Sigmoid colon (tissue), 7 donors: ENCODE data around the gene CCNY. TPM values are rescaled to one million over a fixed set of nuclear protein-coding genes. Genes with fewer than 3 reads are reported as not detected.

ENCODE experiments used
- DNase-seq: peaks from one replicate; pipeline ENCODE4 v3.0.0-alpha.2; 2019
- H3K27ac ChIP-seq, 4 donors: fragments of 200-600 bp; sonication (generic); one replicate each; pipeline ENCODE4 v1.5.1; 2016 to 2019; ENCODE audit warnings: mild to moderate bottlenecking in 1 of 4
- H3K27me3 ChIP-seq, 3 donors: fragments of 200-600 bp; sonication (generic); one replicate each; pipeline ENCODE4 v1.5.1; 2019; ENCODE audit warnings: mild to moderate bottlenecking in 1 of 3
- H3K36me3 ChIP-seq, 4 donors: fragments of 200-600 bp; sonication (generic); one replicate each; pipeline ENCODE4 v1.5.1; 2016 to 2019
- H3K4me1 ChIP-seq, 4 donors: fragments of 200-600 bp; sonication (generic); one replicate each; pipeline ENCODE4 v1.5.1; 2017 to 2019
- H3K4me3 ChIP-seq, 4 donors: fragments of 200-600 bp; sonication (generic); one replicate each; pipeline ENCODE4 v1.5.1; 2017 to 2019; ENCODE audit warnings: mild to moderate bottlenecking in 2 of 4, moderate library complexity in 1 of 4
- H3K9me3 ChIP-seq, 4 donors: fragments of 200-600 bp in 3 of 4; sonication (generic) in 3 of 4; one replicate each; pipeline versions ENCODE4 v1.5.1 to v1.6.1; 2013 to 2019
- CTCF ChIP-seq, 4 experiments: fragments of 450-650 bp in 3 of 4; fragments of 200-600 bp in 1 of 4; IDR thresholded peaks; one replicate each; pipeline ENCODE4 v1.5.1; 2016 to 2019; ENCODE audit warnings: antibody characterized with exemption in 4 of 4, mild to moderate bottlenecking in 3 of 4, moderate library complexity in 2 of 4
- EP300 ChIP-seq, 4 donors: sonication (generic); formaldehyde crosslinking; IDR thresholded peaks; one replicate each; pipeline ENCODE4 v1.6.1; 2017; ENCODE audit warnings: antibody characterized with exemption in 4 of 4
- POLR2A ChIP-seq, 2 donors: fragments of 450-650 bp; IDR thresholded peaks; one replicate each; pipeline ENCODE4 v1.6.1; 2016; ENCODE audit warnings: antibody characterized with exemption in 2 of 2, mild to moderate bottlenecking in 2 of 2, moderate library complexity in 2 of 2
- POLR2AphosphoS5 ChIP-seq, 4 donors: sonication (generic); formaldehyde crosslinking; IDR thresholded peaks; one replicate each; pipeline ENCODE4 v1.6.1; 2017; ENCODE audit warnings: antibody characterized with exemption in 4 of 4
- WGBS, 2 donors: extraction: QIAGEN DNeasy Blood & Tissue Kit; methylation state at CpG; one replicate each; pipeline ENCODE4 v1.1.7; 2013; 5-methylcytosine and 5-hydroxymethylcytosine counted together
- intact Hi-C: fragments of 100-400 bp; cut with DNase I; formaldehyde crosslinking; loops from one replicate; pipeline ENCODE4 v1.15.1; 2023
- polyA plus RNA-seq, 3 donors: library from polyadenylated mRNA; stranded (reverse); fragments of 200-250 nt; gene quantifications; one replicate each; pipeline ENCODE4 v1.2.3, GENCODE V29; 2013
- total RNA-seq, 4 donors: library from RNA; depleted of rRNA; stranded (reverse); fragments of >200 nt; gene quantifications; one replicate each; pipeline ENCODE4 v1.1.0, GENCODE V29; 2016
- donor health status: healthy with polysubstance abuse.
- donor health status: Bipolar disorder and iron deficiency.
- donor health status: healthy.

Gene CCNY
- total and polyA plus RNA-seq, 7 donors = 24.0 to 45.7 (median 35.7) TPM

GRCh38 chr10:35316218-35316967 is 19.9 kb upstream of the CCNY start:
- no peak overlapping the region for H3K27ac ChIP-seq
- no peaks in the 10 kb centered on the region for H3K9me3 ChIP-seq
- 66 to 89% methylated on average over 4 of the region's 4 CpGs for WGBS, 2 donors
- H3K27me3 ChIP-seq = no peaks in the 10 kb centered on the region
- DNase-seq = no peak
- intact Hi-C loops = no loop called here
- no peak for TF ChIP-seq POLR2AphosphoS5 (IDR thresholded peaks at IDR 0.05)
- TF ChIP-seq POLR2A (IDR thresholded peaks at IDR 0.05) = no peak
- TF ChIP-seq EP300 (IDR thresholded peaks at IDR 0.05) = no peak
- no peak for TF ChIP-seq CTCF (IDR thresholded peaks at IDR 0.05)
- H3K4me3 ChIP-seq = no peak overlapping the region
- no peaks in the 10 kb centered on the region for H3K4me1 ChIP-seq
- peaks cover 0 to 31% (median 8%) of the 10 kb centered on the region in 4 donors for H3K36me3 ChIP-seq

GRCh38 chr10:35318551-35318950 is 17.8 kb upstream of the CCNY start:
- H3K27me3 ChIP-seq = no peaks in the 10 kb centered on the region
- peaks cover 0 to 2% (median 0%) of the 10 kb centered on the region in 4 donors for H3K4me1 ChIP-seq
- 90 to 97% methylated on average over 4 of the region's 4 CpGs for WGBS, 2 donors
- H3K9me3 ChIP-seq = no peaks in the 10 kb centered on the region
- TF ChIP-seq CTCF (IDR thresholded peaks at IDR 0.05) (no peak), POLR2AphosphoS5 (IDR thresholded peaks at IDR 0.05) (no peak), POLR2A (IDR thresholded peaks at IDR 0.05) (no peak), EP300 (IDR thresholded peaks at IDR 0.05) (no peak)
- no peak for DNase-seq
- intact Hi-C loops = no loop called here
- H3K36me3 ChIP-seq = peaks cover 0 to 31% (median 8%) of the 10 kb centered on the region in 4 donors
- no peak overlapping the region for H3K4me3 ChIP-seq
- H3K27ac ChIP-seq = no peak overlapping the region

- Histone ChIP-seq H3K27me3 (no peaks in the 10 kb centered on the region), H3K27ac (no peak overlapping the region), H3K36me3 (peaks cover 0 to 27% (median 3%) of the 10 kb centered on the region in 4 donors), H3K4me1 (peaks cover 0 to 16% (median 4%) of the 10 kb centered on the region in 4 donors), H3K4me3 (no peak overlapping the region), H3K9me3 (no peaks in the 10 kb centered on the region)
- WGBS, 2 donors = 93 to 97% methylated on average over 1 of the region's 1 CpG
- TF ChIP-seq CTCF (IDR thresholded peaks at IDR 0.05) (no peak), POLR2A (IDR thresholded peaks at IDR 0.05) (no peak), EP300 (IDR thresholded peaks at IDR 0.05) (no peak), POLR2AphosphoS5 (IDR thresholded peaks at IDR 0.05) (no peak)
- intact Hi-C loops = no loop called here
- no peak for DNase-seq
Measured at GRCh38 chr10:35320341-35320740, 16.0 kb upstream of the CCNY start.

- Histone ChIP-seq H3K9me3 (no peaks in the 10 kb centered on the region), H3K27me3 (no peaks in the 10 kb centered on the region), H3K4me3 (no peak overlapping the region), H3K27ac (no peak overlapping the region), H3K36me3 (peaks cover 0 to 11% (median 0%) of the 10 kb centered on the region in 4 donors), H3K4me1 (peaks cover 0 to 19% (median 7%) of the 10 kb centered on the region in 4 donors)
- no peak for DNase-seq
- no peak for TF ChIP-seq POLR2A (IDR thresholded peaks at IDR 0.05)
- TF ChIP-seq EP300 (IDR thresholded peaks at IDR 0.05) = no peak
- no peak for TF ChIP-seq POLR2AphosphoS5 (IDR thresholded peaks at IDR 0.05)
- TF ChIP-seq CTCF (IDR thresholded peaks at IDR 0.05) = no peak
- WGBS, 2 donors = 98% methylated on average over 5 of the region's 5 CpGs
- intact Hi-C loops = no loop called here
Measured at GRCh38 chr10:35322636-35323035, 13.7 kb upstream of the CCNY start.
